ENCODE results near the gene RFC5.
"Not testable (repeated sequence)": the region's sequence is repeated elsewhere in the genome, so short reads cannot be mapped to it uniquely, and the experiment has no call there.

GRCh38 chr12:118022097-118022727 is 5.7 kb downstream of the RFC5 start:
- not testable (repeated sequence) for TF ChIP-seq CTCF (conservative IDR thresholded peaks at IDR 0.05; ENCODE audit: low read depth, low read length); EZH2 (IDR thresholded peaks at IDR 0.05; ENCODE audit: low read length, unreplicated experiment); EZH2phosphoT487 (IDR thresholded peaks at IDR 0.05; ENCODE audit: borderline replicate concordance, low read length)

Data from PC-3 (cell line).